MCF 10A (cell line): Measurements from ENCODE around the gene GGCX. TPM values are rescaled to one million over a fixed set of nuclear protein-coding genes. Genes with fewer than 3 reads are reported as not detected.
A peak's percentile ranks its signal among the peaks of the same experiment; 100 is the strongest.
"Not testable (repeated sequence)": the region's sequence is repeated elsewhere in the genome, so short reads cannot be mapped to it uniquely, and the experiment has no call there.

Experiments
- BruUV-seq: library from RNA; stranded (reverse); fragments of 400-500 nt; replicated peaks from 2 replicates; lab custom pipeline; 2021; lab: Mats Ljungman, UMichigan
- CTCF ChIA-PET: fragments of 300-600 bp; sonication (Branson Sonifier 250); formaldehyde crosslinking; extraction: SDS; loops from one replicate; lab custom pipeline; 2021; ENCODE audit warnings: antibody characterized with exemption, inconsistent platforms; lab: Yijun Ruan, JAX
- POLR2A ChIA-PET: fragments of 300-600, 350-650 bp; sonication (Branson Sonifier 250); formaldehyde crosslinking; extraction: SDS; loops from one replicate; lab custom pipeline; 2020; ENCODE audit warnings: antibody characterized with exemption, inconsistent platforms; lab: Yijun Ruan, JAX
- DNase-seq: peaks from one replicate; pipeline ENCODE4 v3.0.0-alpha.2; 2018; ENCODE audit not compliant: unreplicated experiment
- H3K27ac Mint-ChIP-seq: one replicate; pipeline ENCODE4 v1.8.0; 2022; ENCODE audit warnings: mild to moderate bottlenecking, low read depth, mixed read lengths; ENCODE audit not compliant: unreplicated experiment
- H3K27me3 Mint-ChIP-seq: one replicate; pipeline ENCODE4 v1.8.0; 2022; ENCODE audit warnings: mixed read lengths; ENCODE audit not compliant: insufficient read depth, unreplicated experiment
- H3K36me3 Mint-ChIP-seq: one replicate; pipeline ENCODE4 v1.8.0; 2022; ENCODE audit warnings: mild to moderate bottlenecking, moderate library complexity, mixed read lengths; ENCODE audit not compliant: insufficient read depth, unreplicated experiment
- H3K4me1 Mint-ChIP-seq: one replicate; pipeline ENCODE4 v1.8.0; 2022; ENCODE audit warnings: mixed read lengths; ENCODE audit not compliant: insufficient read depth, unreplicated experiment
- H3K4me3 Mint-ChIP-seq: one replicate; pipeline ENCODE4 v1.8.0; 2022; ENCODE audit warnings: mild to moderate bottlenecking, moderate library complexity, mixed read lengths; ENCODE audit not compliant: unreplicated experiment
- H3K9me3 Mint-ChIP-seq: one replicate; pipeline ENCODE4 v1.8.0; 2022; ENCODE audit warnings: mixed read lengths; ENCODE audit not compliant: unreplicated experiment
- CTCF ChIP-seq: fragments of 200-600 bp; IDR thresholded peaks from one replicate; pipeline ENCODE4 v1.8.0; 2022; ENCODE audit warnings: antibody characterized with exemption, mild to moderate bottlenecking; ENCODE audit not compliant: unreplicated experiment
- intact Hi-C: fragments of 100-400 bp; cut with micrococcal nuclease; formaldehyde crosslinking; loops from 2 replicates; pipeline ENCODE4 v1.14.1; 2022
- total RNA-seq: library from RNA; stranded (reverse); gene quantifications from 2 replicates; pipeline ENCODE4 v1.2.3, GENCODE V29; 2022

The GGCX gene
- total RNA-seq, 1 experiment from 2014 or later = 49.1 TPM

- POLR2A ChIA-PET = interaction anchor here (0.9 to 5.4 kb wide), 5 partner anchors 9 to 530 kb away, joined by 3 to 113 read pairs (median 62); partner anchors contain the start of genes MAT2A, POLR1A, RNF181 and TMEM150A
- BruUV-seq = no TSS peak
- Mint-ChIP-seq H3K27ac (no peak overlapping the region), H3K36me3 (peaks cover 14% of the 10 kb centered on the region), H3K9me3 (no peaks in the 10 kb centered on the region), H3K4me3 (no peak overlapping the region), H3K27me3 (peaks cover 1% of the 10 kb centered on the region), H3K4me1 (peaks cover 11% of the 10 kb centered on the region)
- no peak for TF ChIP-seq CTCF
- DNase-seq = no peak
- intact Hi-C loops = no loop called here
- CTCF ChIA-PET = interaction anchor here (0.6 to 0.9 kb wide), 3 partner anchors 22 to 177 kb away, joined by 3 to 4 read pairs (median 4); no protein-coding TSS in a partner anchor
Measured at GRCh38 chr2:85575739-85576138, 14.4 kb upstream of the GGCX start.

GRCh38 chr2:85566265-85566664, 5.0 kb upstream of the GGCX start:
- ChIA-PET CTCF (interaction anchor here (1.7 kb wide), 1 partner anchor 11 kb away, joined by 3 read pairs; the partner anchor contains the start of gene VAMP8), POLR2A (interaction anchor here (0.6 to 1.3 kb wide), 4 partner anchors 11 to 22 kb away, joined by 3 to 5 read pairs (median 4); partner anchors contain the start of gene VAMP8)
- H3K27ac Mint-ChIP-seq = no peak overlapping the region
- BruUV-seq = no TSS peak
- no peak for TF ChIP-seq CTCF
- no peaks in the 10 kb centered on the region for H3K36me3 Mint-ChIP-seq
- H3K9me3 Mint-ChIP-seq = no peaks in the 10 kb centered on the region
- no peak overlapping the region for H3K4me3 Mint-ChIP-seq
- intact Hi-C loops = no loop called here
- H3K4me1 Mint-ChIP-seq = no peaks in the 10 kb centered on the region
- DNase-seq = no peak
- peaks cover 13% of the 10 kb centered on the region for H3K27me3 Mint-ChIP-seq

- Mint-ChIP-seq H3K4me3 (no peak overlapping the region), H3K9me3 (no peaks in the 10 kb centered on the region), H3K36me3 (no peaks in the 10 kb centered on the region), H3K4me1 (peaks cover 6% of the 10 kb centered on the region), H3K27ac (no peak overlapping the region), H3K27me3 (no peaks in the 10 kb centered on the region)
- intact Hi-C loops = loop anchor here (5.0 kb wide), 1 partner anchor 38 kb away; the partner anchor contains the start of gene TMEM150A
- POLR2A ChIA-PET = interaction anchor here (0.7 kb wide), 3 partner anchors 12 to 52 kb away, joined by 3 to 4 read pairs (median 3); no protein-coding TSS in a partner anchor
- no TSS peak for BruUV-seq
- TF ChIP-seq CTCF = no peak
- no peak for DNase-seq
- CTCF ChIA-PET = no interaction called here
Measured at GRCh38 chr2:85564144-85564563, 2.9 kb upstream of the GGCX start.

- ChIA-PET CTCF (interaction anchor here (0.8 to 4.9 kb wide), 6 partner anchors 10 to 140 kb away, joined by 3 to 30 read pairs (median 4); partner anchors contain the start of gene USP39), POLR2A (interaction anchor here (0.5 to 4.6 kb wide), 24 partner anchors 8 to 462 kb away, joined by 3 to 36 read pairs (median 6); partner anchors contain the start of genes ELMOD3, MAT2A, RETSAT and RNF181)
- Mint-ChIP-seq H3K4me3 (peak overlapping the region; percentile 97), H3K9me3 (no peaks in the 10 kb centered on the region), H3K36me3 (peaks cover 4% of the 10 kb centered on the region), H3K27ac (peak overlapping the region; percentile 93), H3K4me1 (peaks cover 6% of the 10 kb centered on the region), H3K27me3 (no peaks in the 10 kb centered on the region)
- intact Hi-C loops = loop anchor here (5.0 kb wide), 1 partner anchor 41 kb away; the partner anchor contains the start of gene TMEM150A
- TF ChIP-seq CTCF = no peak
- TSS peak; percentile 46 for BruUV-seq
- no peak for DNase-seq
Measured at GRCh38 chr2:85560812-85561279, 447 bp downstream of the GGCX start.

- CTCF ChIA-PET = interaction anchor here (0.6 to 4.9 kb wide), 8 partner anchors 10 to 206 kb away, joined by 3 to 30 read pairs (median 4); partner anchors contain the start of genes ELMOD3, RETSAT and USP39
- intact Hi-C loops = loop anchor here (5.0 kb wide), 1 partner anchor 42 kb away; the partner anchor contains the start of gene TMEM150A
- not testable (repeated sequence) for H3K9me3 Mint-ChIP-seq, BruUV-seq, H3K27me3 Mint-ChIP-seq, H3K36me3 Mint-ChIP-seq, DNase-seq, H3K4me1 Mint-ChIP-seq
- peak overlapping the region; percentile 97 for H3K4me3 Mint-ChIP-seq
- H3K27ac Mint-ChIP-seq = peak overlapping the region; percentile 93
- POLR2A ChIA-PET = interaction anchor here (0.6 to 4.6 kb wide), 17 partner anchors 10 to 233 kb away, joined by 3 to 36 read pairs (median 7); partner anchors contain the start of genes ELMOD3, MAT2A, RETSAT and RNF181
Measured at GRCh38 chr2:85560403-85560726, 928 bp downstream of the GGCX start.
